Activated CD4-positive, alpha-beta T cell treated with anti-CD3 and anti-CD28 coated beads, Interleukin-2, amount 50 U/mL, for 24 hours (primary cell): ENCODE measurements around the gene DNMBP.
"Not testable (repeated sequence)": the region's sequence is repeated elsewhere in the genome, so short reads cannot be mapped to it uniquely, and the experiment has no call there.

Experiments used
- DNase-seq, 2 donors: peaks; one replicate each; pipeline ENCODE4 v3.0.0-alpha.2; 2020; ENCODE audit warnings: low read depth in 1 of 2, low spot score in 1 of 2

The DNMBP gene

GRCh38 chr10:100020142-100020885 lies 10.6 kb upstream of the DNMBP start:
- no peak for DNase-seq

DNA sequence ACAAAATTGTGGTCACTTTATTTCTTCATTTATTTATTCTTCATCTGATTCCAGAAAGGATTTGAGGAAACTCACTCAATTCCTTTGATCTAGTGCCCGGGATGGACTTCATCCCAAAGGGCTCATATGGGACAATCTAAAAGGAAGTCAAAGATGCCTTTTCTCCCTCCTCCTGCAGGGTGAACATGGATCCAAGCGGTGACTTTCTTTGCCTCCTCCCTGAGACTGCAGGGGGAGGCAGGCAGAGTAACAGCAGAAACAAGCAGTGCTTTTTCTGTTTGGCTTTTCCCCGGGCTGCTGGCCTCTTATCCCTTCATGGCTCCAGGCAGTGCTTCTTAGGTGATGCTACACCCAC lies 10.0 kb upstream of the DNMBP start:
- no peak for DNase-seq

DNA sequence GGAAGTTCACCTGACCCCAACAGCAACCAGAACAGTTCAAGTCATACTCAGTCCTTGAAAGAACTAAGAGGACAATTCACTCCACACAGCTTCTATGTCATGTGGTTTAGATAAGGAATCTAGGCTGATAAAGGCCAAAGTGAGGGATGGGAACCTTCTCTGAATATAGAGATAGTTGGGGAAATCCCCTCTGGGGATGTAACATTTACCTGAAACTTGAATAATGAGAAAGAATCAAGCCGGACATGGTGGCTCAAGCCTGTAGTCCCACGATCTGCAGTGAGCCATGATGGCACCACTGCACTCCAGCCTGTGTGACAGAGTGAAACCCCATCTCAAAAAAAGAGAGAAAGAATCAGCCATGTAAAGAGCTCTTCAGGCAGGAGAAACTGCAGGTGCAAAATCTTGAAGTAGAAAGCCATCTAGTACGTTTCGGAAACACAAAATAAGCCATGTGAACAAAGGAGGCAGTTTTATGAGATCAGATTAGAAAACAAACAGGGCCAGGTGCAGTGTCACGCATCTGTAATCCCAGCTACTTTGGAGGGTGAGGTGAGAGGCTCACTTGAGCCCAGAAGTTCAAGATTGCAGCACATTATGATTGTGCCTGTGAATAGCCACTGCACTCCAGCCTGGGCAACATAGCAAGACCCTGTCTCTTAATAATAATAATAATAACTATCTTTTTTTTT lies 4.5 kb upstream of the DNMBP start:
- no peak for DNase-seq

DNA sequence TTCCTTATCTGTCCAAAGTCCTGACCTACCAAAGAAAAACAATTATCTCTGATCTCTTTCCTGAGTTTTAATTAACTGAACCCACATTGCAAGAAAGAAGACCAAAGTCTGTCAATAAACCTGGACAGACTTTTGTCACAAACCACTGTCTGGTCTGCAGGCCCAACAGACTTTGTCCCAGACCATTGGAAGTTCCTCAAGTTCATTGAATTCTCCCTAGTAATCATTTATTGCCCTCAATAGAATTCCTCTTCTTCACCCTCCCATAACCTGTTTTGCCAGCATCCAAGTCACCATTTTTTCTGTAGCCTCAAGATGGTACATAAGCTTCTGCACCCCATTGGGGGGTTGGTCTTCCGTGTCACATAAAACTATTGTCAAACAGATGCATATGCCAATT lies 3.9 kb upstream of the DNMBP start:
- DNase-seq, result no peak

DNA sequence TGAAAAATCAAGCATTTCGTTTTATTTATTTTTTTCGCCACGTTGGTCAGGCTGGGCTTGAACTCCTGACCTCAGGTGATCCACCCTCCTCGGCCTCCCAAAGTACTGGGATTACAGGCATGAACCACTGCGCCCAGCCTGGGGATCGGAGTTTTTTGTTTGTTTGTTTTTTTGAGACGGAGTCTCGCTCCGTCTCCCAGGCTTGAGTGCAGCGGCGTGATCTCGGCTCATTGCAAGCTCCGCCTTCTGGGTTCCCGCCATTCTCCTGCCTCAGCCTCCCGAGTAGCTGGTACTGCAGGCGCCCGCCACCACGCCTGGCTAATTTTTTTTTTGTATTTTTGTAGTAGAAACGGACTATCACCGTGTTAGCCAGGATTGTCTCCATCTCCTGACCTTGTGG lies 2.2 kb upstream of the DNMBP start:
- DNase-seq, result not testable (repeated sequence)

DNA sequence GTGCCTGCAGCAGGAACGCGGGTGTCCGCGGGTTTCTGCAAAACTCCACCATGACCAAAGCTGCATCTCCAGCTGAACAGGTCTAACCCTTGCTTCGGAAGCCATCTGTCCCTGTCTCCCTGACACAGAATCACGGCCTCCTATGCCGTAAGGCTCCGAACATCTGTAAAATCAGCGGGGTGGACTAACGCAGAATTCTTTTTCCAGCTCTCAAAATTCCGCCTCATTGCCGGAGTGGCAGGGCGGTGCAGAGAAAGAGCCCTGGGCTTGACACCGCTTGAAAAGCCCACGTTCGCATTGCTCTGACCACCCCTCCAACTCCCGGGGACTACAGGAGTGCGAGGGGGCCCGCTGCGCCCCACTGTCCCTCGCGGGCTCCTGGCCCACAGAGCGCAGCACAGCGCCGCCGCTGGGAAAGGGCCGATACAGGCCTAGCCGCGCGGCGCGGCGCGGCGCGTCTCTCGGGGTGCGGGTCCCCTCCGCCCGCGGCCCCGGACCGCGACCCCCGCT lies 409 bp downstream of the DNMBP start:
- DNase-seq, result peak in 1 of 2 donors; percentile 17

GRCh38 chr10:100008708-100009282 lies 952 bp downstream of the DNMBP start:
- no peak for DNase-seq

- DNase-seq, result no peak
Measured at GRCh38 chr10:100008142-100008522, 1.6 kb downstream of the DNMBP start.

DNA sequence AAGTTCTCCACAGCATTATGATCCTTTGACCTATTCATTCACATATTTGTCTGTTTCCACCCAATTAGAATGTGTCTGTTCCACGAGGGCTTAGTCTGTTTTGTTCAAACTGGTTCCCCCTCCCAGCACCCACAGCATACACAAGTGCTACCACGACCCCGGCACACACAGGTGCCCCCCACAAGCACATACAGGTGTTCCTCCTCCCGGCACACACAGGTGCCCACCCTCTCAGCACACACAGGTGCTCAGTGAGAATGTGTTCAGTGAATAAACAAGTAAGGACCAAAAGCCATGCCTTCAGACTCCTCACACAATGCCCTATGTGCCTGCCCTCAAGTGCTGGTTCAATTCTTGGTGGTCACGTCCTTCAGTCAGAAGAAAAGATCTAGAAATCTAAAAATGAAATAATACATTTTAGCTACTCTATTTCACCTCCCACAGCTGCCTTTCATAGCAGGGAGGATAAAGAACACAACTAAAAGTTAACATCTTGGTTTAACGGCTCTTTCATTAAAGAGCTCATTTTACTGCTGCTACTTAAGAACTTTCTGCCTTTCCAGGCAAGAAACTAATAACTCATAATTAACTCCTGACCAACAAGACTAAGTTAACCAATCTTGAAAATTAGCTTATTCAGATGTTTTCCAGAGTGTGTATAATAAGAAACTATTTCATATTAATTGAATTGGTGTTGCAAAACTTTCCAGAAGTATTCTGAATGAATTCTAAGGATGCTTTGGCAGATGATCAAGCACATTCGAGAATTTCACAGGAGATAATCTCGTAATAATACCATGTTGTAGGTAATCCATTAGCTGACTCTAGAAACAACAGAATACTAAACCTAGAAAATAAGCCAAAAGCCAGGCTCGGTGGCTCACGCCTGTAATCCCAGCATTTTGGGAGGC lies 2.3 kb downstream of the DNMBP start:
- no peak for DNase-seq

- peak in 1 of 2 donors; percentile 15 for DNase-seq
Measured at GRCh38 chr10:100006243-100006886, 3.4 kb downstream of the DNMBP start.

- no peak for DNase-seq
Measured at GRCh38 chr10:100004805-100005510, 4.8 kb downstream of the DNMBP start.

- no peak for DNase-seq
Measured at GRCh38 chr10:100000109-100000644, 9.6 kb downstream of the DNMBP start.

GRCh38 chr10:99999319-100000108 lies 10.2 kb downstream of the DNMBP start:
- DNase-seq, result no peak

GRCh38 chr10:99998889-99999288 lies 10.9 kb downstream of the DNMBP start:
- no peak for DNase-seq

DNA sequence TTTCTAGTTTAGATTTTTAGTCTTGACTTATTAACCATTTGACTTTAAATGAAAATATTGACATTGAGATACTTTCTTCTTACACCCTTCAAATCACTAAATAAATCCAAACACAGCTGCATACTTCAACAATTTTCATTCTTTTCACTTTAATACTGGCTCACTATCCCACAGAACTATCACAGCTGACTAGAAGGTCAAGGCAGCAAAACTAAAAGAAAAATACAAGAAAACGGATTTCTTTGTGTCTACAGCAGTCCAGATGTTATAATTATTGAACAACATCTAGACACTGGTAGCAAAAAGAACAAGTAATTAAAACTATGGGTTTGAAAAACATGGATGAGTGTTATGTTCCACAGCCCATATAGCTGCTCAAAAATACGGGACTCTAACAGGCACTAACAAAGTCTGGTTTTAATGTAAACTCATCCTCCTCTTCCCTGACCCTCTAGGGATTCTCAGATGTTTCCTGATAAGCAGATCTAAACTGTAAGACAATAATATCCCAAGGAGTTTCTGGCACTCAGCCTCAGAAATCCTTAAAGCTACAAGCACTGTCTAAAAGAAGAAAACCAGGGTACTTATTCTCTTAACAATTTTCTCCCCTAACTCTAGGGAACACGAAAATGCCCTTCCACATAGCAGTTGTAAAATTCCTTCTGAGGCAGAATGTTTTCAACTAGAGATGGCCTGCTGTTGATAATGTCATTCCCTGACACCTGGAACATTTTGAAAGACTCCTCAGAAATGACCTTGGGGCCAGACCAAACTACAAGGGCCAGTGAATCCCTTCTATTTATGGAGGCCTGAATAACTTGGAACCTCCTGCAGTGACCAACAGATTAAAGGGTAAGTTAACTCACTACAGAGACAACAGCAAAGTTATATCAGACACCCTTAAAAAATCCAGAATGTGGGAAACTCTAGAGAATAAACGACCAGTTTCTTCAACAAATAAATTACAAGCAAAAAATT lies 12.8 kb downstream of the DNMBP start:
- DNase-seq, result no peak

GRCh38 chr10:99995713-99996112 lies 14.0 kb downstream of the DNMBP start:
- DNase-seq, result no peak

DNA sequence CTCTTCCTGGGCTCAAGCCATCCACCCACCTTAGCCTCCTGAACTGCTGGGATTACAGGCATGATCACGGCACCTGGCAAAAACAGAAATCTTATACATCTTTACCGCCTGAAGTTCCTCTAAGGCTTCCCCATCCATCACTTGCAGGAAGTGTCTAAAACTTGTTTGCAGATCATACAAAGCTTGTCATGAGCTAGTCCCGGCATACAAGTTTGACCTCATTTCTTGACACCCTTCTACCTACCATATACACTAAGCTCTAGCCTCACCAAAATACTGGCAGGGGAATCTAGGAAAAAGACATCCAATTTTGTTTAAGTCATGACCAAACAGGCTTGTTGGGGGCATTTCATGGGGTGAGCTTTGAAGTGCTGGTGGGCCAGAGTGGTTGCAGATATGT lies 14.5 kb downstream of the DNMBP start:
- no peak for DNase-seq

DNA sequence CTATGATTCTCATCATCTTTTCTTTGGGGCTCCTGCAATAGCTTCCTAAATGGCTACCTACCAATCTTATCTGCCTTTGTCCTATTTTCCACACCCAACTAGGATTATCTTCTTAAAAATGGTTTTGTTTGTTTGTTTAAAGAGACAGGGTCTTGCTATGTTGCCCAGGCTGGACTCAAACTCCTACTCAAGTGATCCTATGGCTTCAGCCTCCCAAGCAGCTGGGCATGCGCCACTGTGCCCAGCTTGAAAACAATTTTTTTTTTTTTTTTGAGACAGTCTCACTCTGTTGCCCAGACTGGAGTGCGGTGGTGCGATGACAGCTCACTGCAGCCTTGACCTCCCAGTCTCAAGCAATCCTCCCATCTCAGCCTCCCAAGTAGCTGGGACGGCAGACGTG lies 14.9 kb downstream of the DNMBP start:
- DNase-seq, result no peak
